Panc1 (cell line): ENCODE measurements around the gene OR6V1.

Experiments
- POLR2AphosphoS5 ChIP-seq: IDR thresholded peaks from 2 replicates; pipeline ENCODE4 v1.6.1; 2012; ENCODE audit warnings: mild to moderate bottlenecking, low read depth, low read length, moderate library complexity
- SIN3A ChIP-seq: IDR thresholded peaks from 2 replicates; pipeline ENCODE4 v1.6.1; 2012; ENCODE audit warnings: low read depth, mild to moderate bottlenecking, low read length, moderate library complexity, borderline replicate concordance; ENCODE audit not compliant: insufficient read depth
- TF ChIP-seq, protein P1 (sequence below): fragments of 450-650 bp; IDR thresholded peaks from 2 replicates; pipeline ENCODE4 v1.5.1; 2017; ENCODE audit warnings: mild to moderate bottlenecking

DNA sequence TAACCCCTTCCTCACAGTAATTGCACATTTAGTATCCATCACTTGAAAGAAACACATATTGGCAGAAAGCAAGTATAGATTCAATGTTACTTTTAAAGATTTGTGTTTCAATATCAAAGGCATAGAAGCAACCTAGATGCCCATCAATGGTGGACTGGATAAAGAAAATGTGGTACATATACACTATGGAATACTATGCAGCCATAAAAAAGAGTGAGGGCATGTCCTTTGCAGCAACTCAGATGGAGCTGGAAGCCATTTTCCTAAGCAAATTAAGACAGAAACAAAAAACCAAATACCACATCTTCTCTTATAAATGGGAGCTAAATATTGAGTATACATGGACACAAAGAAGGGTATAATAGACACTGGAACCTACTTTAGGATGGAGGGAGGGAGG, 3.6 kb downstream of the OR6V1 start:
- TF ChIP-seq POLR2AphosphoS5 (no peak), SIN3A (no peak)
- TF ChIP-seq, protein P1, sequence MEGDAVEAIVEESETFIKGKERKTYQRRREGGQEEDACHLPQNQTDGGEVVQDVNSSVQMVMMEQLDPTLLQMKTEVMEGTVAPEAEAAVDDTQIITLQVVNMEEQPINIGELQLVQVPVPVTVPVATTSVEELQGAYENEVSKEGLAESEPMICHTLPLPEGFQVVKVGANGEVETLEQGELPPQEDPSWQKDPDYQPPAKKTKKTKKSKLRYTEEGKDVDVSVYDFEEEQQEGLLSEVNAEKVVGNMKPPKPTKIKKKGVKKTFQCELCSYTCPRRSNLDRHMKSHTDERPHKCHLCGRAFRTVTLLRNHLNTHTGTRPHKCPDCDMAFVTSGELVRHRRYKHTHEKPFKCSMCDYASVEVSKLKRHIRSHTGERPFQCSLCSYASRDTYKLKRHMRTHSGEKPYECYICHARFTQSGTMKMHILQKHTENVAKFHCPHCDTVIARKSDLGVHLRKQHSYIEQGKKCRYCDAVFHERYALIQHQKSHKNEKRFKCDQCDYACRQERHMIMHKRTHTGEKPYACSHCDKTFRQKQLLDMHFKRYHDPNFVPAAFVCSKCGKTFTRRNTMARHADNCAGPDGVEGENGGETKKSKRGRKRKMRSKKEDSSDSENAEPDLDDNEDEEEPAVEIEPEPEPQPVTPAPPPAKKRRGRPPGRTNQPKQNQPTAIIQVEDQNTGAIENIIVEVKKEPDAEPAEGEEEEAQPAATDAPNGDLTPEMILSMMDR = no peak
